ENCODE measurements around the gene TAS2R41. TPM values are rescaled to one million over a fixed set of nuclear protein-coding genes. Genes with fewer than 3 reads are reported as not detected.
A peak's percentile ranks its signal among the peaks of the same experiment; 100 is the strongest.

TAS2R41 gene
- total and polyA plus RNA-seq, 2 of the 4 experiments (the other 2 are of a cell fraction) = not detected

GRCh38 chr7:143434660-143435059, 43.0 kb upstream of the TAS2R41 start:
- no peak overlapping the region for H3K9ac ChIP-seq (ENCODE audit: low read depth, low read length)
- H4K91ac ChIP-seq (ENCODE audit: insufficient read depth, low read depth, low read length) = no peak overlapping the region
- in situ Hi-C loops (cut with MboI; ENCODE audit: low sequenced_read_pairs) = loop anchor here (25.0 kb wide), 1 partner anchor 422 kb away; no protein-coding TSS in a partner anchor
- H3K4me1 ChIP-seq (ENCODE audit: control insufficient read depth, insufficient read depth, low read length) = peaks cover 6% of the 10 kb centered on the region
- no peaks in the 10 kb centered on the region for H3K27me3 ChIP-seq (ENCODE audit: control insufficient read depth, insufficient read depth, low read length)
- H2AK9ac ChIP-seq (replicated peaks; ENCODE audit: low read depth, low read length, poor library complexity) = no peak overlapping the region
- BruUV-seq (replicated peaks) = no TSS peak
- DNase-seq (peak; percentile 41), ATAC-seq (ENCODE audit: low read depth) (no peak; the same call in 1 of the 2 replicates)
- H3K56ac ChIP-seq (ENCODE audit: extremely low read depth, insufficient read depth, low read length) = no peak overlapping the region
- H3K23ac ChIP-seq (ENCODE audit: low read depth, low read length) = no peak overlapping the region
- ChIA-PET CTCF (interaction anchor here (0.5 to 0.8 kb wide), 2 partner anchors 15 to 18 kb away, joined by 3 to 4 read pairs; no protein-coding TSS in a partner anchor), POLR2A (ENCODE audit: unreplicated experiment) (no interaction called here)
- H3K14ac ChIP-seq (replicated peaks; ENCODE audit: low read depth, low read length) = no peak overlapping the region
- no peaks in the 10 kb centered on the region for H3K9me3 ChIP-seq (ENCODE audit: control insufficient read depth, insufficient read depth, low read length)
- no peaks in the 10 kb centered on the region for H3K9me1 ChIP-seq (ENCODE audit: insufficient read depth, low read length)
- no peak overlapping the region for H2BK120ac ChIP-seq (ENCODE audit: low read depth, low read length)
- no peak overlapping the region for H4K5ac ChIP-seq (ENCODE audit: low read depth, low read length)
- no peak overlapping the region for H4K8ac ChIP-seq (ENCODE audit: low read depth in 2 of 2, low read length in 2 of 2)
- no peak overlapping the region for H3K18ac ChIP-seq (ENCODE audit: low read depth, low read length)
- WGBS, 2 experiments (ENCODE audit: extremely low coverage in 2 of 2, insufficient read length in 1 of 2) = 74% methylated on average over 9 of the region's 9 CpGs; no CpG with 5 or more reads in 1 of the 2 experiments
- H3K4me2 ChIP-seq (ENCODE audit: low read depth, low read length) = no peak overlapping the region
- dilution Hi-C loops (cut with HindIII; ENCODE audit: low sequenced_read_pairs, unreplicated experiment) = no loop called here
- no peak overlapping the region for H2AK5ac ChIP-seq (ENCODE audit: low read depth, low read length)
- peak overlapping the region; percentile 11 for H2AFZ ChIP-seq (replicated peaks; ENCODE audit: low read length, poor library complexity)
- no peaks in the 10 kb centered on the region for H3K36me3 ChIP-seq (ENCODE audit: control insufficient read depth, insufficient read depth, low read length)
- no peak overlapping the region for H2BK5ac ChIP-seq (ENCODE audit: low read depth, low read length, poor library complexity, severe bottlenecking)
- no peak overlapping the region for H2BK15ac ChIP-seq (ENCODE audit: low read depth, low read length)
- no peaks in the 10 kb centered on the region for H3K79me1 ChIP-seq (ENCODE audit: low read depth in 1 of 2, low read length in 2 of 2)
- no peak overlapping the region for H2BK20ac ChIP-seq (ENCODE audit: low read depth, low read length)
- intact Hi-C loops (cut with micrococcal nuclease) = loop anchor here (5.0 kb wide), 1 partner anchor 48 kb away; no protein-coding TSS in a partner anchor
- no peaks in the 10 kb centered on the region for H4K20me1 ChIP-seq (ENCODE audit: insufficient read depth, low read length)
- H3K4me3 ChIP-seq (ENCODE audit: insufficient read depth, low read depth, low read length) = no peak overlapping the region
- TF ChIP-seq MXI1 (IDR thresholded peaks at IDR 0.05; ENCODE audit: borderline replicate concordance, low read depth, low read length) (no peak), SMC3 (IDR thresholded peaks at IDR 0.05; ENCODE audit: low read depth, low read length) (no peak), RCOR1 (IDR thresholded peaks at IDR 0.05; ENCODE audit: insufficient replicate concordance, low read length) (no peak), FOS (IDR thresholded peaks at IDR 0.05; ENCODE audit: low read depth, low read length) (no peak), RFX5 (IDR thresholded peaks at IDR 0.05; ENCODE audit: low read depth, low read length) (no peak), POLR2A (IDR thresholded peaks at IDR 0.05; ENCODE audit: low read depth, low read length) (no peak), NFE2L2 (IDR thresholded peaks at IDR 0.05; ENCODE audit: low read depth, low read length) (no peak), CTCF (conservative IDR thresholded peaks at IDR 0.05; ENCODE audit: low read depth, low read length) (no peak), BHLHE40 (IDR thresholded peaks at IDR 0.05; ENCODE audit: low read depth, low read length) (no peak), ELK1 (IDR thresholded peaks at IDR 0.05; ENCODE audit: borderline replicate concordance, low read depth, low read length) (no peak)
- H3K27ac ChIP-seq (ENCODE audit: insufficient read depth, low read length) = no peak overlapping the region
- H3K4ac ChIP-seq (ENCODE audit: low read depth, low read length) = no peak overlapping the region

Measured in IMR-90 (cell line).